Measurements from ENCODE around the gene SGPP2.

Gene SGPP2

DNA sequence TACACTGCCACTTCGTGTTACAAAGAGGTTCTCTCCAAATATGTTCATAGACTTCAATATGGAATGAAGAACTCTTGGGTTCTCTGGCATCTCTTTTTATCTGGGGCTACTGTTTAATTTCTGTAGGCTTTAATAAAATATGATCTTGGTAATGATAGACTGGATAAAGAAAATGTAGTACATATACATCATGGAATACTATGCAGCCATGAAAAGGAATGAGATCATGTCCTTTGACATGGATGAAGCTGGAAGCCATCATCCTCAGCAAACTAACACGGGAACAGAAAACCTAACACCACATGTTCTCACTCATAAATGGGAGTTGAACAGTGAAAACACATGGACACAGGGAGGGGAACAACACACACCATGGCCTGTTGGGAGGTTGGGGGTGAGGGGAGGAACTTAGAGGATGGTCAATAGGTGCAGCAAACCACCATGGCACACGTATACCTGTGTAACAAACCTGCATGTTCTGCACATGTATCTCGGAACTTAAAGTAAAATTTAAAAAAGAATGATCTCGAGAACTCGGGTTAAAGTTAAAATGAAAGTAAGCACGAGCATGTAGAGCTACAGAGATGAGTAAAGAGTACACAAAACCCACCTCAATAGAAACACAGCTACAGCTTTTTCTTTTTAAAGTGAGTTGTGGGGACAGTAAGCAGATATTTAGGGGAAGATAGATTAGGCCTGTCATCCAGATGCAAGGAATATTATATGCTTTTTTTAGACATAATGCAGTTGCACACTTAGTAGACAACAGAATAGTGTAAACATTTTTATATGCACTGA lies 102.3 kb downstream of the SGPP2 start:
- no peak for DNase-seq

DNA sequence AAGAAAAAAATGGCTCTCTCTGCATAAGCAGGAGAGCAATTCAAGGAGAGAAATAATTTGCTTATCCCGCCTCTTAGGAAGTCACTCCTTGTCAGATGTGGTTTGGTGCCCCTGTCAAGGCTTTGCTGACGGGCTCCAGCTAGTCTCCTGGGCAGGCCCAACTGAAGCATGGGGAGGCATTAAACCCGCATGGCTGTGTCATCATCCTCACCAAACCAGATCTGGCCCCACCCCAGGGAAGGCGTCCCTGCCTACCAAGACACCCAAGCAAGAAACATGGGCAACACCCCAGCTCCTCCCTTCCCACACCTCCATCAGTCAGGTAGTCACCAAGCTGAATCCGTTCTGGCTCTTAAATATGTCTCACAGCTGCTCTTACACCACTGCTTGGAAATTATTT lies 108.0 kb downstream of the SGPP2 start:
- no peak for DNase-seq

DNA sequence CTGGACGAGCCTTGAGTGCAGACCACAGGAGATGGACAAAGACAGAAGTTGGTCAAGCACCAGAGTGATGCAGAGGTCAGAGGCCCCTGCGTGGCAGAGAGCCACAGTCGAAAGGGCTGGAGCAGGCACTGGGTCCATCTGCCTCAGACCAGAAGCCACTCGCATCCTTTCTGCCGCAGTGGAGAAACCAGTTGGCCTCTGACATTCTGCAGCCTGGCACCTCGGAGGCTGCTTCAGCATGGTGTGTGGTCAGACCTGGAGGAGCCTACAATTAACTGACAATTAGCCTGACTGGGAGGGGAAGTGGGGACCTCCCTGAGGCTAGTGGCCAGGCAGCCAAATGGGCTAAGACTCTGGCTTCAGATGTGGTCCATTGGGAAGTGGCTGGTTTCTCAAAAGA lies 111.1 kb downstream of the SGPP2 start:
- no peak for DNase-seq

DNA sequence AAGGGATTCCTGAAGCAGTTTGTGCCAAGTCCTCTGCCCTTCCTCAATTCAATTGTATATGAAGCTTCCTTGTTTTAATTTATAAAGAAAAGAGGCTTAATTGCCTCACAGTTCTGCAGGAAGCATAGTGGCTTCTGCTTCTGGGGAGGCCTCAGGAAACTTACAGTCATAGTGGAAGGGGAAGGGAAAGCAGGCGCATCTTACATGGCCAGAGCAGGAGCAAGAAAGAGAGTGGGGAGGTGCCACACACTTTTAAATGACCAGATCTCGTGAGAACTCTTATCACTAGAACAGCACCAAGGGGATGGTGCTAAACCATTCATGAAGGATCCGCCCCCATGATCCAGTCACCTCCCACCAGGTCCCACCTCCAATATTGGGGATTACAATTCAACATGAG lies 114.2 kb downstream of the SGPP2 start:
- no peak for DNase-seq

DNA sequence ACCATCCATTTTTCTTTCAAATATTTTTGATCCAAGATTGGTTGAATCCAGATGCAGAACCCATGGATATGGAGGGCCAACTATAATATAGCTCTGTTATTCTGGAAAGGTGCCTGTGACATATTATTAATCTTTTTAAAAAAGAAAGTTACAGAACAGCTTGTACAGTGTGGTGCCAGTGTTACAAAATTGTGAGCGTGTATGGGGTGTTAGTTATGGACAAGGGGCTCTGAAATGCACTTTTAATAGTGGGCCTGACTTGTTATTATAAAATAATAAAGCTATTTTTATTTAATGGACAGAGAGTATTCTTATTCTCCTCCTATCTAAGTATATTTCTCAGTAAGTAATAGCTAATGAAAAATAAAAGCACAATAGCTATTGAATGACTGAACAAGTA lies 120.3 kb downstream of the SGPP2 start:
- no peak for DNase-seq

DNA sequence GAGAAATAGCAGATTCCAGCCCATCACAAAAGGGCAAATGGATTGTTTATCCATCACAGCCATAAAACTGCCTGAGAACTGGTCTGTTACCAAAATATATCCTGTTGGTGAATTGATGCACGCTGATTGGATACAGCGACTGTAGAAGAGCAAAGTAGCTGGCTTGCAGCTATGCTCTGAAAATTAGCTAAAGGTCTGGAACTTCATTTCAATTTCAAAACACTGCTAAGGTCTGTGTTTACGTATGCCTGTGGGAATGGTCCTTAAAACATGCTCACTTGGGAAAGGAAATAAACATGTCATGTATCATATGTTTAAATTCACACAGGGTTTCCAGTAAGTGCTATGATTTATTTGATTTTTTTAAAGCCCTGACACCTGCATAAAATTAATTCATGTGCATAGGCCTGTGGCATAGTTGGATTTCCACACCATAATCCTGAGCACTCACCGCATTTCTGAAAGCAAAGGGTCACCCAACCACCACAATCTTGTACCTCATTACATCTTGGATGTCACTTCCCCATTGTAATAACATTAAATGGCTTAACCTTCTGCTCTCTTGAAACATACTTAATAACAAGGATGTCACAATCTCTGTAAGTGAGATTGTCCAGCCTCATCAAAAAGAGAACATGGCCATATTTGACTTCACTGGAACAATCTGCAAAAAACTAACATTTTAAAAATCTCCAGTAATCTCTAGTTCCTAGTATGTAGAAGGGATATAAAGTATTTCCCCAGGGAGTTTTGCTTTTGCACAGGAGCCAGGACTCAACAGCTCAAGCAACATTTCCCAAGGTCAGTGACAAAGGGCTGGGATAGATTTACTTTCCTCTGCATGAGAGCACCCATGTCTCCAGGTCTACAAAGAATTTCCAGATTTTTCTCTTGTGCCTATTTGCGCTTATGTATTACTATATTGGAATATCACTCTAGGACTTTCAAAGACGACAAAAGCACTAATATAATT lies 121.8 kb downstream of the SGPP2 start:
- DNase-seq, result no peak

DNA sequence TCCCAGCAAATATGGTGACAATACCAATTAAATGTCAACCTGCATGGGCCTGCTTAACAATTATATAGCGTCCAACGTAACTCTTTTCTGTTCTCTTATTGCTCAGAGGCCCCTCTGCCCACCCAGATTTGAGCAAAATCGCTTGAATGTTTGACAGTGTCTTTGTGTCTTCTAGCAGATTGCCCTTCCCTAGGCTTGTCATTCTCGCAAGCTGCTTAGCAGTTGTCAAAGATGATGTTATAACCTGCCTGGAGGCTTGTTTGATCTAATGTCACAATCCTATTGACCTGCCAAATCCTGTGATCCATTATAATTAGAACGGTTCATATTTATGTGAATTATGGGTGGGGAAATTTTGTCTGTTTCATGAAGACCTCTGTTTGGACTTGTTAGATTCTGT lies 122.7 kb downstream of the SGPP2 start:
- DNase-seq, result no peak

DNA sequence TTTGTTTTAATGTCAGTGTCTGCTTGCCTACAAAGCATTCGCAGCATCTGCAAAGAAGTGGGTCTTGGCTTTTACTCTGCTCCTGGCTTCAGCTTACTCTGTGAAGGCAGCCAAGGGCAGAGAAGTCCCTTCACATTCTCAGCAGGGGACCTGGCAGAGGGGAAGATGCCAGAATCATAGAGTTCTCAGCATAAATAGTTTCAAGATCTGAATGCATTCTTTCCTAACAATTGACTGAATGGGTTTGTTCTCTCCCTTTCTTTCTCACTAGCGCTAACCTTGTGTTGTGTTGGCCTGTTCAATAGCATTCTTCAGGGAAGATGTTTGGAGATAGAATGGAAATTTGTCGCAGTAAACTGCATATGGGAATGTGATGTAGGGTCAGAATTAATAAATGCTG lies 124.6 kb downstream of the SGPP2 start:
- DNase-seq, result no peak

DNA sequence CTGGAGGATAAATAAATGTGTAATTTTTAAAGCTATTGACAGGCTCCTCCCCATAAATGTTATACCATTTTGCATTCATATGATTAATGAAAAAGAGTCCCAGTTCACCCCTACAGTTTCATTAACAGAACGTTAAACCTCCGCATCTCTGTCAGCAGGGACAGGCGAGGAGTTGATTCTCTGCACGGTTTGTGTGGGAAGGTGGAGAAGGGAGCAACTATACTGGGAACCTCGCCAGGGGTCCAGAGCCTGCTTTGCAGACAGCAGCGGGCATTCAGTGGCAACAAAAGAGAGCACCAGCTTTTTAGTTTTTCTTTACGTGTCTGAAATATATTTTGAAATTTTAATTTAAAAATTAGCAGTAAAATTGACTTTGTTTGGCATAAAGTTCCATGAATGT lies 130.2 kb downstream of the SGPP2 start:
- no peak for DNase-seq

DNA sequence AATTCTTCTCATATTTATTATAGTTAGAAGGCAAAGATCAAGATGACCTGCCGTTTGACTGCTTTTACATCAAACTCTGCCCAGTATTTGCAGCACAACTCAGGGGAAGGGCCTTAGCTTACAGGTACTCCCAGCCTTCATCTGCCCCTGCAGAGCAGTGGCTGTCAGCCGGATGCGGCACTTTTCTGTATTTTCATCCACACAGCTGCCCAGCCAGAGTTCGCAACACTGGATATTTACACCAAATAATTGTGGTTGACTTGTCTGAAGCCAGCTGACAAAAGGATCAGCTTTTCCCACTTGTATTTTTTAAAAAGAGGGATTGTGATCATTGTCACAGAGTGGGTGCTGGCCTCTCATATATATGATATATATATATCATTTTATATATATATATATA lies 136.8 kb downstream of the SGPP2 start:
- DNase-seq, result no peak

DNA sequence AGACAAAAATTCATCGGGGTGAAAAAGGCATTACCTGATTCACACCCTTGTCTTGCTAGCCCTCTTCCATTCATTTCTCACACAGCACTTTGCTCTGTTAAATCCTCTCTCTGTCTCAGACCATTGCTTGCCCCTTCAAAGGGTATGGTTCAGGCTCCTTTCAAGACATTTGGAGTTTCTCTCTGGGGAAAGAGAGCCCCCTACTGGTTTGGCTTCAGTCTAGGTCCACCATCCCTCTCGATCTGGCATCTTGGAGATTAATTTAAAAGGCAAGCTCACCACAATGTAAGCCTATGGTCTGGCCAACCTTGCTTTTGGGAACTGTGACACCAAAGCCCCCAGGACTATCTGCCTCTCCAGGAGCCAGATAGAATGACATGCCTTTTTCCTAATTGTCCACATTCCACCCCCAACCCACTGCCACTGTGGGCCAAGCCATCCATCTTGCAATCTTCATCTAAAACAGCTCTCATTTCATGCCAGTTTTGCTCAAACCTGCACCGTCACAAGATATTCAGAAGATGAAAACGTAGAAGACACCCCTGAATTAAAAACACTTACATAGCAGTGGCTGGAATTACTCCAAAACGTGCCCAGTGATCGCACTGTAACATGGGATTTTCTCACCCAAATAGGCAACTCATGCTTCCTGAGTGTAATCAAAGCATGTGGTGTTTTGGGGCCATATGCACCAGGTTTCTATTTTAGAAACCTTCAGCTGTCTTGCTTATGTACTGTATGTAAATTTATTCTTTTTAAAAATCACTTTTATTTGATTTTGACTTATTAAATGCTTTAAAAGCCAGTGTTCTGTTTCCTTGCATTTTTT lies 137.7 kb downstream of the SGPP2 start:
- DNase-seq, result no peak

DNA sequence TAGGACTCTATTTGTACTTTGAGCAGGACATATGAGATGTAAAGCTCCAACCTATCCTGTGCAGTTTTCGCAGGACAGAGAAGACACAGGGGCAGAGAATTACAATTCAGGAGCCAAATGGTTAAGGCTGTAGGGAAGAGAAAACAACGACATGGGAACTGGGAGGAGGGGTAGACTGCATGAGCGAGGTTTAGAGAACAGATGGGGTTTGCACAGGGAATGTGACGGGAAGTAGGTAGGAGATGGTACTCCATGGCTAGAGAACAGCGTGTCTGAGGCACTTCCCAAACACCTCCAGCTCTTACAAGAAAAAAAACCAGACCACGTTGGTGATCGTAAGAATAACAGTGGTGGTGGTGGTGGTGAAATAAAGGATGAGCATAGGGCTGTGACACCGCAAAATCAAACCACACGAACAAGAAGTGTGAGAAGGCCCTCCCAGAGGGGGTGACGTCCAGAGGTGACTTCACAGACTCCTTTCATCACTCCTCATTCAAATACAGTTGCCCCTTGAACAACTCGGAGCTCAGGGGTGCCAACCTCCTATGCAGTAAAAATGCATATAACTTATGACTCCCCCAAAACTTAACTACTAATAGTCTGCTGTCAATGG lies 138.9 kb downstream of the SGPP2 start:
- no peak for DNase-seq

DNA sequence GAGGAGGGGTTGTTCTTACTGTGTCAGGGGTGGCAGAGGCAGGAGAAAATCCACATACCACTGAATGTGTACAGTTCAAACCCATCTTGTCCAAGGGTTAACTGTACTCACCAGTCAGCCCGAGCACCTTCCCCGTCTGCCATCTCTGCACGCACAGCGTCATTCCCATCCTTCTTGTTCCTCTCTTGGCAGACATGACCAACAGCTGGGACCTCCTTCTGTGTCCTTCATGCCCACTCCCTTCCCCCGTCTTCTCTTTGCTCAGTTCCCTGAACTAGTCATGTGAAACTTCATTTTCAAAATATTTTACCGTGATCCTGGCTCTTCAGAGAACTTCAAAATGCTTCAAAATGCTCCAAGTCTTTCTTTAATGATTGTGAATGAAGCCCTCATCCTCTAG lies 139.6 kb downstream of the SGPP2 start:
- DNase-seq, result no peak

DNA sequence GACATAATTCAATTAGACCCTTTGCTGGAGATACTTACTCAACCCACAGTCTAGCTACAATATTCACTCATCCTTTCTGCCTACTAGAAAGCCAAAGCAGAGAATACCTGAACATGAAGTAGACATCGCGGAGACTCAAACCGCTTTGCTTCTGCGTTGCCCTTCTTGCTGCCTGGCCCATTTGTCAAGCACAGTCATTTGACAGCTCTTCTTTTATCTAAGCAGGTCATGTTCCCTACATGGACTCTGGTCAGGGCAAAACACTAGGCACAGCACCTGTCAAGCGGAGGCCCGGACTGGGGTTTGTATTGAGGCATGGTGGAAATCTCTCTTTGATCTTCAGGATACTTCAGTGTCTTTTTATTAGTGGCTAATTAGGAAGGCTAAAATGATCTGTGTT lies 141.9 kb downstream of the SGPP2 start:
- DNase-seq, result no peak

DNA sequence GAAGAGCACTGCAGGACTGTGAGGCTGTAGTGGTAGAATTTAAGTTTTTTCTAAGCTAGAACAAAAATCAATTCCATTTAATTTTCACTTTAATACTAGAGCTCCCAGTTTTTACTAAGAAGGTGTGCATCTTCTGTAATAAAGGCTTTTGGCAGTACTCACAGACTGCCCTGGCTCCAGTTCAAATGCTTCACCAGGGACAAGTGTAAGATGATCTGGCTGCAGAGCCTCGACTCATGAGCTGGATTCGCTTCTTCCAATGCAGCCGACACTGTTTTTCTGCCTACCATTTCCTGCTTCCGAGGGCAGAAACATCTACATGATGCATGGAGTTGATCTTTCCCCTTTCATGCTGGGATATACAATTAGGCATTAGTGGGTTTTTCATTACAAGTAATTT lies 144.5 kb downstream of the SGPP2 start:
- no peak for DNase-seq

DNA sequence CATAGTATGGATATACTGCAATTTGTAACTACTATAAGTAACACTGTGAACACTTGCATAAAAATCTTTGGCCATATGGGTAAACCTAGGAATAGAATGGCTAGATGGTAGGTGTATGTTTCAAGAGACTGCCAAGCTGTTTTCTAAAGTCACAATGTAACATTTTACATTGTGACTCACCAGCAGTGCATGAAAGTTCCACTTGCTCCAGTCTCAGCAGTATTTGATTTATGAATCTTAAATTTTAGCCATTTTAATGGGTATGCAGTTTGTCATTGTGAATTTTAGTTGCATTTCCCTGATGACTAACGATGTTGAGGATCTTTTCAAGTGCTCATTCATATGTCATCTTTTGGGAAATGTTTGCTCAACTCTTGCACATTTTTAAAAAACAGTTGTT lies 145.5 kb downstream of the SGPP2 start:
- DNase-seq, result no peak

DNA sequence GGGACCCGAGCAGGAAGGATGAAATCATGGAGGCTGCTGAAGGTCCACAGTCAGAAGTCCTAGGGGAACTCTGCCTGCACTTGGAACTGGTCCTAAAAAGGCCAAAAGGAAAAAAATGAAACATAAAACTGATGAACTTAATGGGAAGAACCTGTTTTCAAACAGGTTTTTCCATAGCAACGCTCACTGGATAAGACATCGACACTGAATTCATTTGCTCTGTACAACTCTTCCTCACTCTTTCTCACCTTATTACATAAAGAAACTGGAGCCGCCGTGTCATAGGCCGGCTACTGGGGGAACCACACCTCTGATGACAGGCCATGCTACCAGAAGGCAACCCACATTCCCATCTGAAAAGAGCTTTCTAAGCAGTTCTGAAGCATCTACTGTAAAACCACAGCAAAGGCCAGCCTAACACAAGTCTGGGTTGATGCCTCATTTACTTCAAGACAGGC lies 147.9 kb downstream of the SGPP2 start:
- no peak for DNase-seq

DNA sequence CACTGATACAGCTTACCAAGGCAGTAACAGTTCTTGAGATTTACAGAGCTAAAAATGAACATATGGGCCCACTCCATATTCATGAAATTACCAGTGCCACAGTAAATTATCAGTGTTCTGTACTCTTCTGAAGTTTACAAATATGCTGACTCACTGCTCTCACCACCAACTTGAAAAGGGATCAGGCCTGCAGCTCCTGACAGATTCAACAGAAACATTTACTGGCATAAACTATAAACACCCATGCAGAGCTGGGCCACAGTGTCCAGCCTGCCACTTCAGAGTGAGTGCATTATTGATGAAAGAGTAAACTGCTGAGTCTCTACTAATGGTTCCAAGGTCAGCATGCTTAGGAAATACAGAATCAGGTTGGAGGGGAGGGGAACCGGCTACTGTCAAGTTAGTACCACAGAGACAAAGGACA lies 148.4 kb downstream of the SGPP2 start:
- DNase-seq, result no peak

DNA sequence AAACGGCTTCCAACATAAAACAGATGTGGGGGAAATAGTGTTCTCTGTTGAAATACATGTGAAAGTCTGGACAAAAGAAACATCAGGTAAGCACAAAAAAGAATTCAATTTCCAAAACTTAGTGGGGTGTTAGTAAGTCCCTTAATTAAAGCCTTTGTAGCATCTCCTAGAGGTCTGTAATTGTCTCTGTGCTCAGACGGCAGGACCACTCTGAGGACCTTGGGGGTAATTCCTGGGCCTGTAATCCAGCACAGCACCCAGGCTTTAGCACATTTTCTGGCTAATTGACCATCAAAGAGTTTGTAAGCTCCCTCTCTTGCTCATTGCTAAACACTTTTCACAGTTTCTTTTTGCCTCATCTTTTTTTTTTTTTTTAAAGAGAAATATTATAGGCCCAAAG lies 151.3 kb downstream of the SGPP2 start:
- no peak for DNase-seq

DNA sequence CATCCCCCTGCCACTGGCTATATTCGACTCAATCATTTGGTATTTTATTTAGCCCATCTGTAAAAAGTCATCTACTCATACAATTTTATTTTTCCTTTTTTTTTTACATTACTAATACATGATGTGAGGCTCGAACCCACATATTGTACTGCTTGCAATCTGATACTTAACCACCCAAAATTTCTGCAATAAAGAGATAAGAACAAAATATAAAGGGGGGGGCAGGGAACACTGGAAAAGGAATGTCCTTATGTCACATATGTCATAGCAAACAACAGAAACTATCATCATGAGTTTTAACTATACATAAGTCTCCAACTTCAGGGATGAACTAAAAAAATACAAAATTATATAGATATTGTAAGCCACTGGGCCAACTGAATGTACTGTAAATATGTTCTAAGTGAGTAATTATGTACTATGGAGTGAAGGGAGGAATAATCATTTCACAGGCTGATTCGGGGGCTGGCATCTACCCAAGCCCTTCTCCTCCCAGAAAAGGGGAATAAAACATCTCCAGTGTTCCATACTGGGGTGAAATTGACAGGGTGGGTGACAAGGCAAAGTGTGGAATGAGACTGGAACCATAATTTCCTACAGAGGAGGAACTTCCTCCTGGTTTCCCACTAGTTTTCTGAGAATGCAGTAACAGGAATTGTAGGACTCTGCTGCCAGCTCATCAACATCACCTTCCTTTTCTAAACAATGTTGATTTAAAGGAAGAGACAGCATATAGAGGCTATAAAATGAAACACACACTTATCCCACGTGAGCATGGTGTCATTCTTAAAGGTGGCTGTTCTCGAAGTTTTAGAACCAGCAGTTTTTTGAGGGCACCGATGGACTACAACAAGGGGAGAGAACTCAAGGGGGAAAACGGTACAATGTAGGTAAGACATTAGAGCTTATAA lies 152.1 kb downstream of the SGPP2 start:
- no peak for DNase-seq

DNA sequence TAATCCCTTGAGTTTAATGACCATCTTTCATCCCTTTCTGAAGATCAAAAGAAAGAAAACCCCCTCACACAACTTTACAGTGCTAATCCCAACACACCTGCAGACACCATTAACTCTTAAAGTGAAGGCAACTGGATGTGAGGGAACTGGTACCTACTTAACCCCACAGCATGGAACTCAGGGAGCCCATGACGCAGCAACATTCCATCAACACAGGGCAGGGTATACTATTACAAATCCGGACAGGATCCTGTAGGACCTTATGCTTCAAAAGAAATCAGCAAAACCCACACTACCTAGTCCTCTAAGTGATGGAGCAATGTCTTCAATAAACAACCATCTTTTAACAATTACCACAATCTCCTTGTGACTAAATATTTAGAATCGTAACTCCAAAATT lies 153.0 kb downstream of the SGPP2 start:
- no peak for DNase-seq

DNA sequence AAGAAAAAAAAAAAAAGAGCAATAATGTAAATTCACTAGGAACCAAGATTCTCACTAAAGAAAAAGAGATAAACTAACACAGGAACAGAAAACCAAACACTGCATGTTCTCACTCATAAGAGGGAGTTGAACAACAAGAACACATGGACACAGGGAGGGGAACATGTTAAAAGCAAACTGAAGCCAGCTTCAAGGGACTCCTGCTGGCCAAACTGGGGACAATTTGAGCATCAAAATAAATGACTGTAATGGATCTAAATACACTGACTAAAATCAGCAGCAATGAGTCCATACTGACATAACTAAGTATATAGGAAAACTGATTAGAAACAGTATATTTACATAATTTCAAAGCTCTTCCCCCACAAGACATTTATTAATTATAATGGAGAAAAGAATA lies 158.6 kb downstream of the SGPP2 start:
- DNase-seq, result no peak

All from activated CD4-positive, CD25-positive, alpha-beta regulatory T cell treated with anti-CD3 and anti-CD28 coated beads, Interleukin-2, amount 50 U/mL, for 72 hours (primary cell).